ENCODE data around the gene SIT1.

Gene SIT1

DNA sequence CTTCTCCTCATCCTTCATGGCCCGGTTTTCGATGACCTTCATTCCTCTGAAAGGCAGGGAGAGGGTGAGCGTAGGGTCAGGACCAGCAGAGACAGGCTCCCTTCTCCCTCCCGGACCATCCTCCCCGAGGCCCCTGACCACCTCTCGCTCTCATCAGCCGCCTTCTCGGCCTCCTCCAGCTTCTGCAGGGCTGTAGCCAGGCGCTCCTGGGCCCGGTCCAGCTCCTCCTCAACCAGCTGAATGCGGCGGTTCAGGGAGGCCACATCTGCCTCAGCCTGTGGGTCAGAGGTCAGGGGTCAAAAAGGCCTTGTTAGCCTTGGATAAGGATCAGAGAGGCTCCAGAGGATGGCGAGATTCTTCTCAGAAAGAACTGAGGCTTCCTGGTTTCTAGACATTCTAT lies 34.8 kb upstream of the SIT1 start:
- Histone ChIP-seq H3K4me3 (ENCODE audit: low read depth, low read length, poor library complexity, severe bottlenecking) (no peak overlapping the region), H3K4me2 (ENCODE audit: low read length) (no peak overlapping the region), H3K9me3 (ENCODE audit: low read length) (no peaks in the 10 kb centered on the region), H3K9ac (ENCODE audit: low read length) (no peak overlapping the region), H2AFZ (ENCODE audit: low read length) (no peak overlapping the region), H3K79me2 (ENCODE audit: insufficient read depth, low read length) (no peaks in the 10 kb centered on the region), H3K4me1 (ENCODE audit: insufficient read depth, low read length, severe bottlenecking) (peaks cover 34% of the 10 kb centered on the region), H4K20me1 (ENCODE audit: insufficient read depth, low read length) (no peaks in the 10 kb centered on the region), H3K27me3 (ENCODE audit: insufficient read depth, low read length) (no peaks in the 10 kb centered on the region; the same call in 1 of the 2 replicates), H3K27ac (ENCODE audit: low read depth, low read length, poor library complexity, severe bottlenecking) (no peak overlapping the region), H3F3A (ENCODE audit: insufficient read depth, low read length) (no peaks in the 10 kb centered on the region), H3K36me3 (ENCODE audit: insufficient read depth, low read length) (no peaks in the 10 kb centered on the region), H3K9me2 (ENCODE audit: low read depth, low read length) (no peaks in the 10 kb centered on the region)
- TF ChIP-seq EZH2 (IDR thresholded peaks at IDR 0.05; ENCODE audit: borderline replicate concordance, low read length) (no peak), CTCF (IDR thresholded peaks at IDR 0.05; ENCODE audit: low read length) (no peak)

DNA sequence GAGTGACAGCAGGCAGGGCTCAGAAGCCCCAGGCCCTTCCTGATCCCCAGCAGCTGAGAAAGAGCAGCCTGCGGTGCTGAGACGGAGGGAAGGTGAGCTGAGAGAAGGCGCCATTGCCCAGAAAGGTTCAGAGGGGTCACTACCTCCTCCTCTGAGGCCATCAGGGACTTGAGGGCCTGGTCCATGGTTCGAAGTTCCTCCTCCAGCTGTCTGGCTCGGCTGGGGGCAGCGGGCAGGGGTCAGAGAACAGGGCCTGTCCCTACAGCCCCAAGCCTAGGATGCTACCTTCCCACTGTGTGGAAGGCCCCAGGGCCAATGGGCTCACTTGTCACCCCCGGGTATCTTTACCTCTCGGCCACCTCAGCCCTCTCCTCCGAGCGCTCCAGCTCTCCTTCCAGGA lies 34.2 kb upstream of the SIT1 start:
- H3K79me2 ChIP-seq (ENCODE audit: insufficient read depth, low read length): no peaks in the 10 kb centered on the region
- H3K4me3 ChIP-seq (ENCODE audit: low read depth, low read length, poor library complexity, severe bottlenecking): no peak overlapping the region
- no peaks in the 10 kb centered on the region for H3F3A ChIP-seq (ENCODE audit: insufficient read depth, low read length)
- no peaks in the 10 kb centered on the region for H3K9me3 ChIP-seq (ENCODE audit: low read length)
- H3K9me2 ChIP-seq (ENCODE audit: low read depth, low read length): no peaks in the 10 kb centered on the region
- H3K36me3 ChIP-seq (ENCODE audit: insufficient read depth, low read length): no peaks in the 10 kb centered on the region
- H4K20me1 ChIP-seq (ENCODE audit: insufficient read depth, low read length): no peaks in the 10 kb centered on the region
- no peak overlapping the region for H3K4me2 ChIP-seq (ENCODE audit: low read length)
- H3K9ac ChIP-seq (ENCODE audit: low read length): no peak overlapping the region
- no peaks in the 10 kb centered on the region; the same call in 1 of the 2 replicates for H3K27me3 ChIP-seq (ENCODE audit: insufficient read depth, low read length)
- H3K27ac ChIP-seq (ENCODE audit: low read depth, low read length, poor library complexity, severe bottlenecking): no peak overlapping the region
- H2AFZ ChIP-seq (ENCODE audit: low read length): no peak overlapping the region
- TF ChIP-seq EZH2 (IDR thresholded peaks at IDR 0.05; ENCODE audit: borderline replicate concordance, low read length) (no peak), CTCF (IDR thresholded peaks at IDR 0.05; ENCODE audit: low read length) (no peak)
- H3K4me1 ChIP-seq (ENCODE audit: insufficient read depth, low read length, severe bottlenecking): peaks cover 34% of the 10 kb centered on the region

- Histone ChIP-seq H3K36me3 (ENCODE audit: insufficient read depth, low read length) (no peaks in the 10 kb centered on the region), H3K9me3 (ENCODE audit: low read length) (no peaks in the 10 kb centered on the region), H3K27ac (ENCODE audit: low read depth, low read length, poor library complexity, severe bottlenecking) (no peak overlapping the region), H3K27me3 (ENCODE audit: insufficient read depth, low read length) (no peaks in the 10 kb centered on the region; the same call in 1 of the 2 replicates), H3K9ac (ENCODE audit: low read length) (no peak overlapping the region), H3K9me2 (ENCODE audit: low read depth, low read length) (no peaks in the 10 kb centered on the region), H3K4me1 (ENCODE audit: insufficient read depth, low read length, severe bottlenecking) (peaks cover 30% of the 10 kb centered on the region), H2AFZ (ENCODE audit: low read length) (no peak overlapping the region), H3K4me3 (ENCODE audit: low read depth, low read length, poor library complexity, severe bottlenecking) (no peak overlapping the region), H4K20me1 (ENCODE audit: insufficient read depth, low read length) (no peaks in the 10 kb centered on the region), H3F3A (ENCODE audit: insufficient read depth, low read length) (no peaks in the 10 kb centered on the region), H3K79me2 (ENCODE audit: insufficient read depth, low read length) (no peaks in the 10 kb centered on the region), H3K4me2 (ENCODE audit: low read length) (no peak overlapping the region)
- no peak for TF ChIP-seq CTCF (IDR thresholded peaks at IDR 0.05; ENCODE audit: low read length)
- no peak for TF ChIP-seq EZH2 (IDR thresholded peaks at IDR 0.05; ENCODE audit: borderline replicate concordance, low read length)
These were observed 32.6 kb upstream of the SIT1 start for GRCh38 chr9:35683323-35683722.
